GM12874 (cell line): ENCODE data around the gene CPNE6.

ENCODE experiments used
- CTCF ChIP-seq: IDR thresholded peaks from 2 replicates; pipeline ENCODE4 v1.5.1; 2011; ENCODE audit warnings: low read depth, mild to moderate bottlenecking, control low read depth, low read length, moderate library complexity; ENCODE audit not compliant: insufficient read depth

Gene CPNE6

GRCh38 chr14:24066496-24067132 is 4.7 kb upstream of the CPNE6 start:
- no peak for TF ChIP-seq CTCF

GRCh38 chr14:24067133-24068082 is 4.0 kb upstream of the CPNE6 start:
- no peak for TF ChIP-seq CTCF

- TF ChIP-seq CTCF = no peak
Measured at GRCh38 chr14:24068711-24069410, 2.5 kb upstream of the CPNE6 start.

- no peak for TF ChIP-seq CTCF
Measured at GRCh38 chr14:24069411-24069735, 2.0 kb upstream of the CPNE6 start.

- no peak for TF ChIP-seq CTCF
Measured at GRCh38 chr14:24070285-24071143, 848 bp upstream of the CPNE6 start.

GRCh38 chr14:24071836-24072430 is 571 bp downstream of the CPNE6 start:
- no peak for TF ChIP-seq CTCF
